ENCODE data around the gene PRDM1. TPM values are rescaled to one million over a fixed set of nuclear protein-coding genes. Genes with fewer than 3 reads are reported as not detected.

The PRDM1 gene
- total RNA-seq, 4 donors from 2014 or later = 6.4 to 57.8 (median 14.9) TPM

GRCh38 chr6:106128981-106129781, 43.0 kb downstream of the PRDM1 start:
- H3K9me3 ChIP-seq = no peaks in the 10 kb centered on the region
- H3K27me3 ChIP-seq = no peaks in the 10 kb centered on the region
- H3K36me3 ChIP-seq = no peaks in the 10 kb centered on the region
- peaks cover 0 to 8% (median 0%) of the 10 kb centered on the region in 4 donors for H3K4me1 ChIP-seq
- peak overlapping the region in 1 of 4 donors; percentile 55 for H3K27ac ChIP-seq
- H3K4me3 ChIP-seq = no peak overlapping the region
- DNase-seq = no peak
- TF ChIP-seq POLR2A (IDR thresholded peaks at IDR 0.05) = no peak
- no peak for TF ChIP-seq CTCF (IDR thresholded peaks at IDR 0.05)

GRCh38 chr6:106132153-106132698, 46.1 kb downstream of the PRDM1 start:
- H3K27me3 ChIP-seq = no peaks in the 10 kb centered on the region
- peaks cover 0 to 17% (median 0%) of the 10 kb centered on the region in 4 donors for H3K4me1 ChIP-seq
- no peak overlapping the region for H3K27ac ChIP-seq
- no peaks in the 10 kb centered on the region for H3K36me3 ChIP-seq
- no peak overlapping the region for H3K4me3 ChIP-seq
- no peak for TF ChIP-seq CTCF (IDR thresholded peaks at IDR 0.05)
- TF ChIP-seq POLR2A (IDR thresholded peaks at IDR 0.05) = no peak
- DNase-seq = no peak
- no peaks in the 10 kb centered on the region for H3K9me3 ChIP-seq

GRCh38 chr6:106133040-106133439, 46.9 kb downstream of the PRDM1 start:
- no peak overlapping the region for H3K27ac ChIP-seq
- H3K27me3 ChIP-seq = no peaks in the 10 kb centered on the region
- TF ChIP-seq CTCF (IDR thresholded peaks at IDR 0.05) (no peak), POLR2A (IDR thresholded peaks at IDR 0.05) (no peak)
- no peaks in the 10 kb centered on the region for H3K9me3 ChIP-seq
- peaks cover 0 to 23% (median 0%) of the 10 kb centered on the region in 4 donors for H3K4me1 ChIP-seq
- no peak for DNase-seq
- H3K4me3 ChIP-seq = no peak overlapping the region
- H3K36me3 ChIP-seq = no peaks in the 10 kb centered on the region

GRCh38 chr6:106134087-106134770, 48.1 kb downstream of the PRDM1 start:
- Histone ChIP-seq H3K27me3 (no peaks in the 10 kb centered on the region), H3K36me3 (no peaks in the 10 kb centered on the region), H3K9me3 (no peaks in the 10 kb centered on the region), H3K27ac (peak overlapping the region in 1 of 4 donors; percentile 61), H3K4me1 (peaks cover 0 to 21% (median 0%) of the 10 kb centered on the region in 4 donors), H3K4me3 (no peak overlapping the region)
- DNase-seq = no peak
- no peak for TF ChIP-seq POLR2A (IDR thresholded peaks at IDR 0.05)
- TF ChIP-seq CTCF (IDR thresholded peaks at IDR 0.05) = no peak

- peak in 2 of 3 donors; percentile 79 to 85 for DNase-seq
Measured at GRCh38 chr6:106134906-106135634, 48.9 kb downstream of the PRDM1 start.

More at GRCh38 chr6:106134906-106135634, 48.9 kb downstream of the PRDM1 start:
- Histone ChIP-seq H3K27me3 (no peaks in the 10 kb centered on the region), H3K4me3 (peak overlapping the region in 1 of 4 donors; percentile 13), H3K4me1 (peaks cover 0 to 21% (median 0%) of the 10 kb centered on the region in 4 donors), H3K36me3 (no peaks in the 10 kb centered on the region), H3K9me3 (no peaks in the 10 kb centered on the region), H3K27ac (peak overlapping the region in 3 of 4 donors; percentile 7 to 62 (median 61))
- TF ChIP-seq CTCF (IDR thresholded peaks at IDR 0.05) = no peak
- TF ChIP-seq POLR2A (IDR thresholded peaks at IDR 0.05) = no peak

Measured in Peyer's patch (tissue), 4 donors.